Progenitor cell of endocrine pancreas (in vitro differentiated cells): ENCODE measurements around the gene G2E3. TPM values are rescaled to one million over a fixed set of nuclear protein-coding genes. Genes with fewer than 3 reads are reported as not detected.
"Not testable (repeated sequence)": the region's sequence is repeated elsewhere in the genome, so short reads cannot be mapped to it uniquely, and the experiment has no call there.

Experiments
- DNase-seq: peaks from one replicate; pipeline ENCODE4 v3.0.0; 2021; ENCODE audit warnings: low spot score; ENCODE audit not compliant: unreplicated experiment
- H3K27ac Mint-ChIP-seq: 2 replicates; pipeline ENCODE4 v1.8.0; 2021; ENCODE audit warnings: mild to moderate bottlenecking, moderate library complexity, mixed read lengths
- H3K27me3 Mint-ChIP-seq: 2 replicates; pipeline ENCODE4 v1.8.0; 2021; ENCODE audit warnings: mixed read lengths
- H3K36me3 Mint-ChIP-seq: 2 replicates; pipeline ENCODE4 v1.8.0; 2022; ENCODE audit warnings: mixed read lengths; ENCODE audit not compliant: insufficient read depth
- H3K4me1 Mint-ChIP-seq: 2 replicates; pipeline ENCODE4 v1.8.0; 2021; ENCODE audit warnings: low read depth, mixed read lengths
- H3K4me3 Mint-ChIP-seq: 2 replicates; pipeline ENCODE4 v1.8.0; 2021; ENCODE audit warnings: low read depth, mild to moderate bottlenecking, moderate library complexity, mixed read lengths
- H3K9me3 Mint-ChIP-seq: 2 replicates; pipeline ENCODE4 v1.8.0; 2021; ENCODE audit warnings: low read depth, mixed read lengths
- CTCF ChIP-seq: fragments of 200-600 bp; sonication (generic); IDR thresholded peaks from one replicate; pipeline ENCODE4 v1.5.0; 2021; ENCODE audit warnings: antibody characterized with exemption, mild to moderate bottlenecking; ENCODE audit not compliant: unreplicated experiment
- total RNA-seq: library from RNA; stranded (reverse); gene quantifications from 2 replicates; pipeline ENCODE4 v1.2.1, GENCODE V29; 2021

G2E3 gene
- total RNA-seq, 1 donor from 2014 or later = 31.4 TPM

- no peak for DNase-seq
- H3K4me3 Mint-ChIP-seq = no peak overlapping the region
- TF ChIP-seq CTCF = no peak
- no peak overlapping the region for H3K27ac Mint-ChIP-seq
- no peaks in the 10 kb centered on the region for H3K9me3 Mint-ChIP-seq
- no peaks in the 10 kb centered on the region for H3K27me3 Mint-ChIP-seq
- H3K36me3 Mint-ChIP-seq = peaks cover 4% of the 10 kb centered on the region
- H3K4me1 Mint-ChIP-seq = peaks cover 14% of the 10 kb centered on the region
Observed at GRCh38 chr14:30625533-30625932, 66.6 kb downstream of the G2E3 start.

DNA sequence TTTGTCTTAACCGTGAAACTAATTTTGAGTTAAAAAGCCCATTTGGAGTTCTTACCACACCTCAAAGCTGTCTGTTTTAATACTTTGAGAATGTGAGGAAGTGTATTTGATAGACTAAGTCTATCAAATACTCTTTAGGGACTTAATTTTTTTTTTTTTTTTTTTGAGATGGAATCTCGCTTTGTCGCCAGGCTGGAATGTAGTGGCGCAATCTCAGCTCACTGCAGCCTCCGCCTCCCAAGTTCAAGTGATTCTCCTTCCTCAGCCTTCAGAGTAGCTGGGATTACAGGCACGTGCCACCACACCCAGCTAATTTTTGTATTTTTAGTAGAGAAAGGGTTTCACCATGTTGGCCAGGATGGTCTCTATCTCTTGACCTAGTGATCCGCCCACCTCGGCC lies 70.5 kb downstream of the G2E3 start:
- H3K4me3 Mint-ChIP-seq, H3K27ac Mint-ChIP-seq, H3K36me3 Mint-ChIP-seq, DNase-seq, H3K4me1 Mint-ChIP-seq, H3K9me3 Mint-ChIP-seq, H3K27me3 Mint-ChIP-seq: not testable (repeated sequence)

DNA sequence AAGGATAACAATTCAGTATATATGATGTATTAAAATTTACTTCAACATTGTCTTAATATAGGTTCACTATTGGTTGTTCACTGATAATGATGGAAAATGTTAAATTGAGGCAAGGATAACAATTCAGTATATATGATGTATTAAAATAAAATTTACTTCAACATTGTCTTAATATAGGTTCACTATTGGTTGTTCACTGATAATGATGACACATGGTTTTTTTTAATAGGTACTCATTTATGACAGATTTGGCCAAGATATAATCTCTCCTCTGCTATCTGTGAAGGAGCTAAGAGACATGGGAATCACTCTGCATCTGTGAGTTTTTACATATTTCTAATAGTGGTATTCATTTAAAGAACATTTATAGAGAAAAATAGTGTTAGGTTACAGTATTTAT lies 71.3 kb downstream of the G2E3 start:
- Mint-ChIP-seq H3K4me1 (no peaks in the 10 kb centered on the region), H3K27me3 (no peaks in the 10 kb centered on the region), H3K36me3 (peaks cover 8% of the 10 kb centered on the region), H3K9me3 (no peaks in the 10 kb centered on the region), H3K27ac (no peak overlapping the region), H3K4me3 (no peak overlapping the region)
- TF ChIP-seq CTCF = no peak
- DNase-seq = no peak

- no peak for DNase-seq
- H3K36me3 Mint-ChIP-seq = peaks cover 11% of the 10 kb centered on the region
- H3K27me3 Mint-ChIP-seq = no peaks in the 10 kb centered on the region
- no peak overlapping the region for H3K4me3 Mint-ChIP-seq
- no peaks in the 10 kb centered on the region for H3K4me1 Mint-ChIP-seq
- TF ChIP-seq CTCF = no peak
- H3K9me3 Mint-ChIP-seq = no peaks in the 10 kb centered on the region
- no peak overlapping the region for H3K27ac Mint-ChIP-seq
Observed at GRCh38 chr14:30632730-30633129, 73.8 kb downstream of the G2E3 start.

- H3K27ac Mint-ChIP-seq = no peak overlapping the region
- DNase-seq = no peak
- no peak overlapping the region for H3K4me3 Mint-ChIP-seq
- peaks cover 11% of the 10 kb centered on the region for H3K4me1 Mint-ChIP-seq
- TF ChIP-seq CTCF = no peak
- H3K36me3 Mint-ChIP-seq = peaks cover 28% of the 10 kb centered on the region
- no peaks in the 10 kb centered on the region for H3K27me3 Mint-ChIP-seq
- H3K9me3 Mint-ChIP-seq = peaks cover 1% of the 10 kb centered on the region
Observed at GRCh38 chr14:30638926-30639325, 80.0 kb downstream of the G2E3 start.

- Mint-ChIP-seq H3K4me3 (no peak overlapping the region), H3K36me3 (peaks cover 46% of the 10 kb centered on the region), H3K9me3 (peaks cover 19% of the 10 kb centered on the region), H3K4me1 (peaks cover 11% of the 10 kb centered on the region), H3K27me3 (no peaks in the 10 kb centered on the region), H3K27ac (no peak overlapping the region)
- DNase-seq = no peak
- TF ChIP-seq CTCF = no peak
Observed at GRCh38 chr14:30641207-30641606, 82.2 kb downstream of the G2E3 start.

GRCh38 chr14:30644462-30644861 lies 85.5 kb downstream of the G2E3 start:
- H3K27me3 Mint-ChIP-seq, H3K4me3 Mint-ChIP-seq, DNase-seq, H3K27ac Mint-ChIP-seq: not testable (repeated sequence)
- Mint-ChIP-seq H3K36me3 (peaks cover 47% of the 10 kb centered on the region), H3K9me3 (peaks cover 23% of the 10 kb centered on the region), H3K4me1 (peaks cover 11% of the 10 kb centered on the region)
